Globus pallidus (tissue), 1 donor: ENCODE data around the gene CSRNP3.

Experiments
- DNase-seq: peaks from one replicate; pipeline ENCODE4 v3.0.0-alpha.2; 2015; ENCODE audit warnings: low spot score

The CSRNP3 gene

GRCh38 chr2:165470361-165470760 is 863 bp downstream of the CSRNP3 start:
- no peak for DNase-seq

GRCh38 chr2:165471349-165471950 is 2.0 kb downstream of the CSRNP3 start:
- no peak for DNase-seq

DNA sequence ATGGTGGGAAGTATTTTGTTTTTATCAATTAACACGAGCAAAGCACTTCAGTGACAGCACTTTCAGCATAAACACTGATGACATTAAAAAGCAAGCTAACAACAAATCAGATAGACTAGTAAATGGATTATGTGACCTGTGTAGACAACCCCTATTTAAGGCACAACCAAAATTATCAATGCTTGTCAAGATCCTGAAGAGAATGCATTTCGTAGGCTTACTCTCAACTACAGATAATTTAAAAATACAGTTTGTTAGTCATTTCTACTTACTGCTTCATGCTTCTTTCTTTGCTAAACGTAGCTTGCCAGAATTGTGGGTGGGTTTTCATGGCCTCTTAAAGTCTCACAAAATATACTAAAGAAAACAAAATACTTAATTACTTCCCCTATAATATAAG is 3.4 kb downstream of the CSRNP3 start:
- DNase-seq = no peak

DNA sequence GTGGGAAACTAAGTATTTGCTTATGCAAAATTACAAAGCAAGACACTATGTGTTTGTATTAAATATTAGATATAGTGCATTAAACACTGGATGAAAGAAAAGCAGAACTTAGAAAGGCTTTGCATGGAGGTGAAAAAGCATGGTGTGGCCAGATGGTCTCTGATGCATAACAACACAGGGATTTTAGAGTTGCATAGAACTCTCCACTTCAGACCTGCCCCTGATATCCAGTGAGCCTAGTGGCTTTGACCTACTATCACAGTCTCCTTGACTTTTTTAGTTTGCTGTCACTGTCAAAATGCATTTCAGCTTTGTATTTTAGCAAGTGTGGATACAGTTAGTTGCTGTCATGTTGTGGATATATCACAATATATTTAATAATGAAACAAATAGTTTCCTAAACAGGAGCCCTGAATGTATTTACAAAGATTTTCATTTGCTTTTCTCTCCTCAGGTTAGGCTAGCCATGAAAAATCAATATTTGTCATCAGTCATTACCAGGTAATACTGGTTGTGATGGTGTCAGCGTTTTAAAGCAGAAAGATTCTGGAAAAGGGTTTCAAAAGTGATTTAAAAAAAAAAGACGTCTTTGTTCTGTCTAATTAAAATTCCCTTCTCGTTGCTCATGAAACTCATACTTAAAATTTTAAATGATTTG is 5.2 kb downstream of the CSRNP3 start:
- no peak for DNase-seq

GRCh38 chr2:165475277-165476004 is 5.9 kb downstream of the CSRNP3 start:
- DNase-seq = no peak

- DNase-seq = no peak
These were observed 10.4 kb downstream of the CSRNP3 start for GRCh38 chr2:165479856-165480255.

DNA sequence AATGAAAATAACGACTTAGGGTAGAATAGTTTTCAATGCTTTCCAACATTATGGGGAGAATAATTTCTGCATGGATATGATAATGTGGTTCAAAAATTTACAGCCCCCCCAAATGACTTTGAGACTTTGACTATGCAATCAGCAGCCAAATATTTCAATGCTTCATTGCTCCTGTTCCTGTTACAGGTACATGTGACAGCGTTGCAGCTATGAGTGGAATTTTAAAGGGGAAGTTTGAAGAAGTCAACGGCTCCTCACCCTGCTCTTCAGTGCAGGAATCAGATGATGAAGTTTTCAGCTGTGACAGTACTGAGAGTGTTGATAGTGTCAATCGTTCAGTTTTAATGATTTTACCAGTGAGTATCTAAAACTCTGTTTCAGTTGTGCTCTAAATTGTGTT is 25.1 kb downstream of the CSRNP3 start:
- no peak for DNase-seq

GRCh38 chr2:165497659-165498317 is 28.3 kb downstream of the CSRNP3 start:
- DNase-seq = no peak

- no peak for DNase-seq
These were observed 29.6 kb downstream of the CSRNP3 start for GRCh38 chr2:165499131-165499530.

GRCh38 chr2:165500001-165500400 is 30.5 kb downstream of the CSRNP3 start:
- no peak for DNase-seq

GRCh38 chr2:165500816-165501215 is 31.3 kb downstream of the CSRNP3 start:
- no peak for DNase-seq

GRCh38 chr2:165505514-165505913 is 36.0 kb downstream of the CSRNP3 start:
- no peak for DNase-seq

DNA sequence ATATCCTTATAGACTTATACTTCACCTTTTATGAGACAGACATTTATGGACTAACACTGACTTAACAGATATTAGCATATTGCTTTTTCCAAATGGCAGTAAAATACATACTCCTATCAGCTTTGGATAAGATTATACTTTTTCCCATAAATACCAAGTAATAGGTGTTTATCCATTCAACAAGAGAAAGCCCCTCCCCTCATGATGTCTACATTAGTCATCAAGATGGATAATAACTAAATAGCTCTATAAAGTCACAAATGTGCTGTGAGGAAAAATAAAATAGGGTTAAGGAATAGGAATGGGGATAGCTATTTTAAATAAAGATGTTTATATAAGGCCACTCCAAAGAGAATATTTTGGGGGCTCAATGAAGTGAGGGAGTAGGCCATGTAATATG is 39.4 kb downstream of the CSRNP3 start:
- DNase-seq = no peak

GRCh38 chr2:165513479-165513878 is 44.0 kb downstream of the CSRNP3 start:
- no peak for DNase-seq

DNA sequence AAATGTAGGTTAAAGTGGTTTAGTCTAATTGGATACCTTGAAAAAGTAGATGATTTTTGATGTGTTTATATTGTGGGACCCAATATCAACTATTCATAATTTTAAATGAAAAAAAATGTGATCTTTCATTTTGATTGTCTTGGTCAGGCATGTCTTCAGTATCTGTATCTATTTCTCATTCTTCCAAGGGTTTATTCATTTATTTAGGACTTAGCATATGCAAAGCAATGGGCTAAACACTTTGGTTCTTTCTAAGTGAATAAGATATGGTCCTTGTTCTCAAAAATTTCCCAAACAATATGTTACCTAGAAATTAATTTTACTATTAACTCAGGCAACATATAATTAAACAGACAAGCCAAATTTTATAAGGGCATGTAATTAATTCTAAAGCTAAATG is 49.1 kb downstream of the CSRNP3 start:
- no peak for DNase-seq

DNA sequence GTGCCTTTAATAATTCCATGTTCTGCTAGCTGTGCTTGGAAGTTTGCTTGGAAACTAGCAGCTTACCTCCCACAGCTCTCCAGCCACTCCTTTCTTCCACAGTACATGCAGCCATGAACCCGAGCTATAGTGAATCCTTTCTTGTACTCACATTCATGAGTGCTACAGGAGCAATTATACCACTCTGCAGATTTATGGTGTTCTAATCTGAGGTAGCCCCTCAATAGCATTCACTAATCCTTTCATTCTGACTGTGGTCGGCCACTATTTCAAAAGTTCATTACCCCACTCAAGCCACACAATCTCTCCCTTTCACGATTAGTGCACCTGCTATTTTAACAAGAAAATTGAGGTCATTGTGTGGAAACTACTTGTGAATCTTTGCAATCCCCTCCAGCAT is 53.2 kb downstream of the CSRNP3 start:
- DNase-seq = no peak

GRCh38 chr2:165524720-165525119 is 55.2 kb downstream of the CSRNP3 start:
- DNase-seq = no peak

- no peak for DNase-seq
These were observed 59.2 kb downstream of the CSRNP3 start for GRCh38 chr2:165528691-165529090.

- DNase-seq = no peak
These were observed 59.6 kb downstream of the CSRNP3 start for GRCh38 chr2:165529130-165529529.

- no peak for DNase-seq
These were observed 63.8 kb downstream of the CSRNP3 start for GRCh38 chr2:165533331-165533730.

DNA sequence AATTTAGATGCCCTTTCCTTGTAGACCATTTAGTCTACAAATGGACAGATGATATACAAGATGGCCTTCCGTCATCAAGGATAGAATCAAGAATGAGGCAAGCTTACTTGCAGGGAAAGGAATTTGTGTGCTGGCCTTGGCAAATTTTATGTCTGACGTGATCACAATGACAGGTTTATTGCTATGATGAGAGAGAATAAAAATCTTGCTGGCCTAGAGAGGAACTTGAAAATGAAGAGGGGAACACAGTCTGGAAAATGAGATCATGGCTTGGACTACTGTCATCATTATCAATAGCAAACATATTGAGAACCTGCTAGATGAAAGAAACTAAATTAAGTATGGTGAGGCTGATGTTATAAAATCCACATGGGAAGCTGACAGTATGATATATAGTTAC is 66.0 kb downstream of the CSRNP3 start:
- DNase-seq = no peak

DNA sequence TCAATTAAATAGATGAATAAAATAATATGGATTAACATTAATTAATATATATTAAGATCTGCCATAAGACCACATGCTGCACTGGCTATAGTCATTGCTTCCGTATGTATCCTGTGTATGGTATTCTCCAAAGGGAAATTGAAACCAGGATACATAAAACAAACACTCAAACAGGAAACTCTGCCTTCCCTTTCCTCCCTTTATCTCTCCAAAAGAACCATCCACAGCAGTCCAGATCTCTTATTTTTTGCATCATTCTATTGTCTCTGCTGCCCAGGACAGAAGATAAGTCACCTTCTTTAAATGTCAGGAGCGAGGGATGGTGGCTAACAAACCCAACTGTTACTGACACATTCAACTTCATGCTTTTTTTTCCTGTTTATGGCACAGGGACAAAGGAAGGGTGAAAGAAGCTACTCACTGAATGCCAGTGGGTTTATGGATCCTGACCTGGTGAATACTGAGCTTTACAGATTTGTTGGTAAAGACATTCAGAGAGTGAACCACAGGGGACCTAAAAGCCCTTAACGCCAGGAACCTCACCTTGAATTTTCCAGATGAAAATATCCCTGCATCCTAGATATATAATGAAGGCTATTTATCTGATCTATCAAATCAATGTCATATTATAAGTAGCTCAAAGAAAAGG is 67.5 kb downstream of the CSRNP3 start:
- no peak for DNase-seq
